Activated naive CD8-positive, alpha-beta T cell treated with anti-CD3 and anti-CD28 coated beads for 36 hours (primary cell): ENCODE results near the gene CALML3. TPM values are rescaled to one million over a fixed set of nuclear protein-coding genes. Genes with fewer than 3 reads are reported as not detected.
A peak's percentile ranks its signal among the peaks of the same experiment; 100 is the strongest.

ENCODE experiments used
- DNase-seq: peaks from one replicate; pipeline ENCODE4 v3.0.0; 2021
- H3K27ac Mint-ChIP-seq: one replicate; pipeline ENCODE4 v1.8.0; 2022; ENCODE audit warnings: mild to moderate bottlenecking, moderate library complexity, mixed read lengths
- H3K27me3 Mint-ChIP-seq: one replicate; pipeline ENCODE4 v1.8.0; 2022; ENCODE audit warnings: mild to moderate bottlenecking, mixed read lengths
- H3K36me3 Mint-ChIP-seq: one replicate; pipeline ENCODE4 v1.8.0; 2021; ENCODE audit warnings: mild to moderate bottlenecking, mixed read lengths
- H3K4me1 Mint-ChIP-seq: one replicate; pipeline ENCODE4 v1.8.0; 2021; ENCODE audit warnings: mixed read lengths
- H3K4me3 Mint-ChIP-seq: one replicate; pipeline ENCODE4 v1.8.0; 2022; ENCODE audit warnings: mild to moderate bottlenecking, moderate library complexity, mixed read lengths
- H3K9me3 Mint-ChIP-seq: one replicate; pipeline ENCODE4 v1.8.0; 2022; ENCODE audit warnings: mixed read lengths
- total RNA-seq, 2 experiments: library from RNA; stranded (reverse); gene quantifications; one replicate each; pipeline ENCODE4 v1.2.3, GENCODE V29; 2021

Gene CALML3
- total RNA-seq, 2 experiments from 2014 or later = not detected

- Mint-ChIP-seq H3K36me3 (no peaks in the 10 kb centered on the region), H3K27ac (no peak overlapping the region), H3K27me3 (no peaks in the 10 kb centered on the region), H3K4me3 (no peak overlapping the region), H3K4me1 (peaks cover 3% of the 10 kb centered on the region), H3K9me3 (no peaks in the 10 kb centered on the region)
- no peak for DNase-seq
Observed at GRCh38 chr10:5534051-5534821, 9.5 kb downstream of the CALML3 start.

GRCh38 chr10:5534880-5535856 lies 10.4 kb downstream of the CALML3 start:
- Mint-ChIP-seq H3K4me3 (no peak overlapping the region), H3K27ac (no peak overlapping the region), H3K9me3 (no peaks in the 10 kb centered on the region), H3K4me1 (peaks cover 3% of the 10 kb centered on the region), H3K36me3 (no peaks in the 10 kb centered on the region), H3K27me3 (no peaks in the 10 kb centered on the region)
- DNase-seq = no peak

GRCh38 chr10:5536486-5537081 lies 11.8 kb downstream of the CALML3 start:
- Mint-ChIP-seq H3K9me3 (no peaks in the 10 kb centered on the region), H3K4me3 (no peak overlapping the region), H3K27ac (no peak overlapping the region), H3K4me1 (peaks cover 3% of the 10 kb centered on the region), H3K36me3 (no peaks in the 10 kb centered on the region), H3K27me3 (no peaks in the 10 kb centered on the region)
- DNase-seq = no peak

- Mint-ChIP-seq H3K9me3 (peaks cover 4% of the 10 kb centered on the region), H3K4me3 (no peak overlapping the region), H3K36me3 (peaks cover 2% of the 10 kb centered on the region), H3K4me1 (peaks cover 3% of the 10 kb centered on the region), H3K27me3 (no peaks in the 10 kb centered on the region), H3K27ac (no peak overlapping the region)
- DNase-seq = no peak
Observed at GRCh38 chr10:5537684-5538083, 12.9 kb downstream of the CALML3 start.

GRCh38 chr10:5538446-5538845 lies 13.7 kb downstream of the CALML3 start:
- H3K27ac Mint-ChIP-seq = no peak overlapping the region
- no peak overlapping the region for H3K4me3 Mint-ChIP-seq
- peaks cover 4% of the 10 kb centered on the region for H3K9me3 Mint-ChIP-seq
- H3K36me3 Mint-ChIP-seq = peaks cover 2% of the 10 kb centered on the region
- no peaks in the 10 kb centered on the region for H3K27me3 Mint-ChIP-seq
- DNase-seq = no peak
- H3K4me1 Mint-ChIP-seq = peaks cover 3% of the 10 kb centered on the region

GRCh38 chr10:5538892-5539651 lies 14.3 kb downstream of the CALML3 start:
- Mint-ChIP-seq H3K4me1 (peaks cover 3% of the 10 kb centered on the region), H3K4me3 (no peak overlapping the region), H3K9me3 (peaks cover 7% of the 10 kb centered on the region), H3K27me3 (no peaks in the 10 kb centered on the region), H3K27ac (no peak overlapping the region), H3K36me3 (peaks cover 2% of the 10 kb centered on the region)
- DNase-seq = no peak

GRCh38 chr10:5540080-5540479 lies 15.3 kb downstream of the CALML3 start:
- H3K27ac Mint-ChIP-seq = no peak overlapping the region
- no peaks in the 10 kb centered on the region for H3K27me3 Mint-ChIP-seq
- no peak for DNase-seq
- no peak overlapping the region for H3K4me3 Mint-ChIP-seq
- H3K4me1 Mint-ChIP-seq = peaks cover 3% of the 10 kb centered on the region
- peaks cover 2% of the 10 kb centered on the region for H3K36me3 Mint-ChIP-seq
- peaks cover 7% of the 10 kb centered on the region for H3K9me3 Mint-ChIP-seq

GRCh38 chr10:5540891-5541290 lies 16.1 kb downstream of the CALML3 start:
- no peaks in the 10 kb centered on the region for H3K27me3 Mint-ChIP-seq
- H3K27ac Mint-ChIP-seq = no peak overlapping the region
- peaks cover 7% of the 10 kb centered on the region for H3K9me3 Mint-ChIP-seq
- peaks cover 3% of the 10 kb centered on the region for H3K4me1 Mint-ChIP-seq
- H3K36me3 Mint-ChIP-seq = peaks cover 2% of the 10 kb centered on the region
- H3K4me3 Mint-ChIP-seq = no peak overlapping the region
- DNase-seq = no peak

- no peak overlapping the region for H3K4me3 Mint-ChIP-seq
- no peaks in the 10 kb centered on the region for H3K27me3 Mint-ChIP-seq
- no peak for DNase-seq
- peaks cover 7% of the 10 kb centered on the region for H3K9me3 Mint-ChIP-seq
- H3K4me1 Mint-ChIP-seq = peaks cover 3% of the 10 kb centered on the region
- H3K36me3 Mint-ChIP-seq = peaks cover 2% of the 10 kb centered on the region
- no peak overlapping the region for H3K27ac Mint-ChIP-seq
Observed at GRCh38 chr10:5542100-5542499, 17.3 kb downstream of the CALML3 start.

GRCh38 chr10:5543623-5544022 lies 18.9 kb downstream of the CALML3 start:
- H3K27ac Mint-ChIP-seq = peak overlapping the region; percentile 10
- H3K4me1 Mint-ChIP-seq = peaks cover 3% of the 10 kb centered on the region
- H3K27me3 Mint-ChIP-seq = no peaks in the 10 kb centered on the region
- no peak overlapping the region for H3K4me3 Mint-ChIP-seq
- peaks cover 7% of the 10 kb centered on the region for H3K9me3 Mint-ChIP-seq
- no peak for DNase-seq
- H3K36me3 Mint-ChIP-seq = peaks cover 2% of the 10 kb centered on the region

- Mint-ChIP-seq H3K9me3 (peaks cover 7% of the 10 kb centered on the region), H3K27me3 (no peaks in the 10 kb centered on the region), H3K4me3 (no peak overlapping the region), H3K4me1 (no peaks in the 10 kb centered on the region), H3K27ac (no peak overlapping the region), H3K36me3 (peaks cover 2% of the 10 kb centered on the region)
- DNase-seq = no peak
Observed at GRCh38 chr10:5544216-5544805, 19.6 kb downstream of the CALML3 start.

GRCh38 chr10:5545011-5545410 lies 20.2 kb downstream of the CALML3 start:
- no peaks in the 10 kb centered on the region for H3K27me3 Mint-ChIP-seq
- DNase-seq = no peak
- H3K9me3 Mint-ChIP-seq = peaks cover 7% of the 10 kb centered on the region
- H3K4me3 Mint-ChIP-seq = no peak overlapping the region
- H3K36me3 Mint-ChIP-seq = peaks cover 2% of the 10 kb centered on the region
- no peak overlapping the region for H3K27ac Mint-ChIP-seq
- no peaks in the 10 kb centered on the region for H3K4me1 Mint-ChIP-seq

- H3K27ac Mint-ChIP-seq = no peak overlapping the region
- no peak overlapping the region for H3K4me3 Mint-ChIP-seq
- peaks cover 2% of the 10 kb centered on the region for H3K36me3 Mint-ChIP-seq
- peaks cover 1% of the 10 kb centered on the region for H3K4me1 Mint-ChIP-seq
- no peaks in the 10 kb centered on the region for H3K27me3 Mint-ChIP-seq
- H3K9me3 Mint-ChIP-seq = peaks cover 7% of the 10 kb centered on the region
- no peak for DNase-seq
Observed at GRCh38 chr10:5545426-5545777, 20.6 kb downstream of the CALML3 start.
